GM12873 (cell line): ENCODE measurements around the gene PNLIPRP1.

ENCODE experiments used
- TF ChIP-seq, protein P1 (sequence below): IDR thresholded peaks from 2 replicates; pipeline ENCODE4 v1.5.1; 2012; ENCODE audit warnings: low read depth, mild to moderate bottlenecking, moderate library complexity, low read length, control low read depth; ENCODE audit not compliant: insufficient read depth; ENCODE audit errors: missing control alignments

The PNLIPRP1 gene

GRCh38 chr10:116632596-116633215, 41.9 kb downstream of the PNLIPRP1 start:
- TF ChIP-seq, protein P1, sequence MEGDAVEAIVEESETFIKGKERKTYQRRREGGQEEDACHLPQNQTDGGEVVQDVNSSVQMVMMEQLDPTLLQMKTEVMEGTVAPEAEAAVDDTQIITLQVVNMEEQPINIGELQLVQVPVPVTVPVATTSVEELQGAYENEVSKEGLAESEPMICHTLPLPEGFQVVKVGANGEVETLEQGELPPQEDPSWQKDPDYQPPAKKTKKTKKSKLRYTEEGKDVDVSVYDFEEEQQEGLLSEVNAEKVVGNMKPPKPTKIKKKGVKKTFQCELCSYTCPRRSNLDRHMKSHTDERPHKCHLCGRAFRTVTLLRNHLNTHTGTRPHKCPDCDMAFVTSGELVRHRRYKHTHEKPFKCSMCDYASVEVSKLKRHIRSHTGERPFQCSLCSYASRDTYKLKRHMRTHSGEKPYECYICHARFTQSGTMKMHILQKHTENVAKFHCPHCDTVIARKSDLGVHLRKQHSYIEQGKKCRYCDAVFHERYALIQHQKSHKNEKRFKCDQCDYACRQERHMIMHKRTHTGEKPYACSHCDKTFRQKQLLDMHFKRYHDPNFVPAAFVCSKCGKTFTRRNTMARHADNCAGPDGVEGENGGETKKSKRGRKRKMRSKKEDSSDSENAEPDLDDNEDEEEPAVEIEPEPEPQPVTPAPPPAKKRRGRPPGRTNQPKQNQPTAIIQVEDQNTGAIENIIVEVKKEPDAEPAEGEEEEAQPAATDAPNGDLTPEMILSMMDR = no peak

DNA sequence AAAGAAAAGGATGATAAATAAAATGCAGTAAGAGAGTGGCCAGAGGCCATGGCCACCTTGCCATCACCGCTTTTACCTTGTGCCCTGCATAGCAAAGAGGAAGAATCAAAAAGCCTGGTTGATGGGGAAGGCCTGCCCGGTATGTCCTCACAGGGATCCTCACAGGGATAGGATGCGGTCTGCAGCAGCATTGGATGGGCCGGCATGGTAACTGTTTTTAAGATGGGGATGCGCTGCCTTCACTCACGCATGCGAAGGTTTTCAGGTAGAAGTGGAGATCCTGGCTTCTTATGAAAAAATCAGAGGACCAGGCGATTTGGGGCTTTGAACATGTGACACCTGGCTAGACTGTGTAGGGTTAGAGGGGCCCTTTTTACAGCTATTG, 42.4 kb downstream of the PNLIPRP1 start:
- TF ChIP-seq, protein P1 = no peak

DNA sequence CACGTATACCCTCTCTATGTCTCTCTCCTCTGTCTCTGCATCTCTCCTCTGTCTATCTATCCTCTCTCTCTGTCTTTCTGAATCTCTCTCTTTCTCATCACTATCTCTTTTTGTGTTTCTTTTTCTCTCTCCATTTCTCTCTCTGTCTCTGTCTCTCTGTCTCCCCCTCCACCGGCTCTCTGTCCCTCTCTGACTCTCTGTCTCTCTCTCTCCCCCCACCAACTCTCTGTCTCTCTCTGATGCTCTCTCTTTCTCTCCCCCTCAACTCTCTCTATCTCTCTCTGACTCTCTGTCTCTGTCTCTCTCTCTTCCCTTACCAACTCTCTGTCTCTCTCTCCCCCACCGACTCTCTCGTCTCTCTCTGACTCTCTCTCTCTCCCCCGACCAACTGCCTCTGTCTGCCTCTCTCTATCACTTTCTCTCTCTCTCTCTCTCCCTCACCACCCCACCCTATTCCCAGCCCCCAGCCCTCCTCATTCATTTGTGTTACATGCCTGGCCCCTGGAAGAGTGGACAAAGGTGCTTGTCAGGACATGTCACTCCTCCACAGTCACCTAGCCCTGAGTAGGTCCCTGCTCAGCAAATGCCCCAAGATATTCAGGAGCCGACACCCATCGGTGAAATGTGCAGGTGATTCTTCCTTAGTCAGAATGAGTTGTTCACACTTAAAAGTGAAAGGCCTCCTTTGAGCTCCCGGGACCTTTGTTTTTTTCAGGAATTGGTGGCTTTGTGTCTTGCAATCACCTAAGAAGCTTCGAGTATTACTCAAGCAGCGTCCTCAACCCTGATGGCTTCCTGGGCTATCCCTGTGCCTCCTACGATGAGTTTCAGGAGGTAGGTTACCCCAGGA, 43.6 kb downstream of the PNLIPRP1 start:
- TF ChIP-seq, protein P1 = no peak

GRCh38 chr10:116636385-116636784, 45.6 kb downstream of the PNLIPRP1 start:
- TF ChIP-seq, protein P1 = no peak

DNA sequence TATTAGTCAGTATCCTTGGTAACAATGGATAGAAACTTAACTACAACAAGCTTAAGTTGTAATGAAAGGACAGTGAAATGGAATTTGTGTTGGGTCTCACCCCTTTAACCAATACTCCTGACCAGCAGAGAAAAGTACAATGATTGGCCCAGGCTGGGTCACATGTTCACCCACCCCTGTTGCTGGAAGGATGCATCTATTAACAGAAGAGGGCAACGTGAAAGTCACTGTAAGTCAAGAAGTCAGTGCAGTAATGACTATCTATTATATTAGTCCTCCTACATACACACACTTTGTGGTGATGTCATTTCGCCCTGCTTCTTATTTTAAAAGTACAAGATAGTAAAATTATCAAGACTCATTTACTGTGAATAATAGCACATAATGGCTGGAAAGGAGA, 46.2 kb downstream of the PNLIPRP1 start:
- TF ChIP-seq, protein P1 = no peak

GRCh38 chr10:116637830-116638229, 47.1 kb downstream of the PNLIPRP1 start:
- TF ChIP-seq, protein P1 = no peak

DNA sequence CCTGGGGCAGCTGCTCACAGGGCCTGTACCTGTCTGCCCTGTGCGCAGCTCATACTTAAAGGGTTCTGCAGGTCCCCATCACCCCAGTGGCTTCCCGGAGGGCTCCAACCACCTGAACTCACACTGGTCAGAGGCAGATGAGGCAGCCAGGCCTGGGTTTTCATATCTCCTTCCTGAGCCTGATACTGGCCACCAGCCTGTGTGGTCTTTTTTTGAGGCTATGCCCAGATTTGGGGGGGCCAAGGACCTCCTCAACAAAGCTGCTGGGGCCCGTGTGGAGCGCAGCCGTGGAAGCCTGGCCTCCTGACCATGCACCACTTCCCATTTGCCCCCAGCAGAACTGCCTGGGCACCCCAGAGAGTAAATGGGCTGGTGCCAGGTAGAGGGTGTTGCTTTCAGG, 55.7 kb downstream of the PNLIPRP1 start:
- TF ChIP-seq, protein P1 = no peak
